Measurements from ENCODE around the gene LOXL1.

Gene LOXL1, protein sequence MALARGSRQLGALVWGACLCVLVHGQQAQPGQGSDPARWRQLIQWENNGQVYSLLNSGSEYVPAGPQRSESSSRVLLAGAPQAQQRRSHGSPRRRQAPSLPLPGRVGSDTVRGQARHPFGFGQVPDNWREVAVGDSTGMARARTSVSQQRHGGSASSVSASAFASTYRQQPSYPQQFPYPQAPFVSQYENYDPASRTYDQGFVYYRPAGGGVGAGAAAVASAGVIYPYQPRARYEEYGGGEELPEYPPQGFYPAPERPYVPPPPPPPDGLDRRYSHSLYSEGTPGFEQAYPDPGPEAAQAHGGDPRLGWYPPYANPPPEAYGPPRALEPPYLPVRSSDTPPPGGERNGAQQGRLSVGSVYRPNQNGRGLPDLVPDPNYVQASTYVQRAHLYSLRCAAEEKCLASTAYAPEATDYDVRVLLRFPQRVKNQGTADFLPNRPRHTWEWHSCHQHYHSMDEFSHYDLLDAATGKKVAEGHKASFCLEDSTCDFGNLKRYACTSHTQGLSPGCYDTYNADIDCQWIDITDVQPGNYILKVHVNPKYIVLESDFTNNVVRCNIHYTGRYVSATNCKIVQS

GRCh38 chr15:73926219-73927002 lies at the start of gene LOXL1:
TSS of gene LOXL1 (plus strand) at chr15:73926462. CDS start at chr15:73926784, 322 bp downstream.
- no peak for FAIRE-seq

- FAIRE-seq = no peak
Observed at GRCh38 chr15:73879426-73879825, 46.8 kb upstream of the LOXL1 start.

DNA sequence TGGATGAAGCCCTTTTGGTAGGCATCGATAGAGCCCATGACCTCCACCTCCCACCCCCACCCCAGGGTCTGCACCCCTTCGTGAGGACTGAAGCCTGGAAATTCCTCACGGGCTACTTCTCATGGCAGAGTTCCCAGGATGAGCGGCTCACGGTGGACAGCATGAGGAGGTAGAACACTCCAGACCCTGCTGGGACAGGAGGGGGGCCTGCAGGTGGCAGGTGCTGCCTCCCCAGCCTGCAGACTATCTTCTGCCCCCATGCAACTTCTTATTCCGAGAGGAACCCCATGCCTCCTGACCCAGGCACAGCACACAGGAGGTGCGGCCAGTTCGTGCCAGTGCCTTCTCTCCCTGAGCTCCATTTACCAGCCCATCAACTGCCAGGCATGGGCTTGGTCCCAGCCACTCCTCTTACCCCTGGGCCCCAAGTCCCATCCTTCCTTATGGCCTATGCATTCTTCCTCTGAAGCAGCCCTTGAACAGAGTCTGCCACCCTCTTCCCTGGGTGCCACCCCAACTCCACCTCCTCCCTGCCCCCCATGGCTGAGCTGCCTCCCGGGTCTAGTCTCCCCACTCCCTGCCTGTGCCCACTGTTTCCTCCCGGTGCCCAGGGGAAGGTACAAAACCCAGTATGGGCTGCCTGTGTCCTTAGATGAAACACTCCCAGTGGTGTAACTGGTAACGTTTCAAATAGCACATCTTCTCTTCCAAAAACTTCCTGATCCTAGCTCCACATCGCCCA lies 44.5 kb upstream of the LOXL1 start:
- no peak for FAIRE-seq

- no peak for FAIRE-seq
Observed at GRCh38 chr15:73882761-73883419, 43.4 kb upstream of the LOXL1 start.

DNA sequence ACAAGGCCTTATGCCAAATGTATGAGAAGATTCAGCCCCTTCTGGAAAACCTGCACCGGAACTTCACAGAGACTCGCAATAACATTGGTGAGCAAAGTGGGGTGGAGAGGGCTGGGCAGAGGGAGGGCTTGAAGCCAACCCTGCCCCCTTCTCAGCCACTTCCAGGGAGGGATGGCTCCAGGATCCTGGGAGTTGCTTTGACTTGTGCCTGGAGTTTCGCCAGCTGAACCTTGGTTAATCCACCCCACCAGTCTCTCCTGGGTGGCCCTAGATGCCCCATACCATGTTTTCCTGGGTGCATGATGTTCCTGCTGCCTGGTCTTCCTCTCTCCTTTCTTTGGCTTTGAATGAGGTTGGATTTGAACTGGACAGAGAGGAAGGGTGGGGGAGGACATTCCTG lies 42.1 kb upstream of the LOXL1 start:
- FAIRE-seq = no peak

GRCh38 chr15:73885954-73886700 lies 40.1 kb upstream of the LOXL1 start:
- no peak for FAIRE-seq

- FAIRE-seq = no peak
Observed at GRCh38 chr15:73886717-73887345, 39.4 kb upstream of the LOXL1 start.

- no peak for FAIRE-seq
Observed at GRCh38 chr15:73887481-73887880, 38.8 kb upstream of the LOXL1 start.

DNA sequence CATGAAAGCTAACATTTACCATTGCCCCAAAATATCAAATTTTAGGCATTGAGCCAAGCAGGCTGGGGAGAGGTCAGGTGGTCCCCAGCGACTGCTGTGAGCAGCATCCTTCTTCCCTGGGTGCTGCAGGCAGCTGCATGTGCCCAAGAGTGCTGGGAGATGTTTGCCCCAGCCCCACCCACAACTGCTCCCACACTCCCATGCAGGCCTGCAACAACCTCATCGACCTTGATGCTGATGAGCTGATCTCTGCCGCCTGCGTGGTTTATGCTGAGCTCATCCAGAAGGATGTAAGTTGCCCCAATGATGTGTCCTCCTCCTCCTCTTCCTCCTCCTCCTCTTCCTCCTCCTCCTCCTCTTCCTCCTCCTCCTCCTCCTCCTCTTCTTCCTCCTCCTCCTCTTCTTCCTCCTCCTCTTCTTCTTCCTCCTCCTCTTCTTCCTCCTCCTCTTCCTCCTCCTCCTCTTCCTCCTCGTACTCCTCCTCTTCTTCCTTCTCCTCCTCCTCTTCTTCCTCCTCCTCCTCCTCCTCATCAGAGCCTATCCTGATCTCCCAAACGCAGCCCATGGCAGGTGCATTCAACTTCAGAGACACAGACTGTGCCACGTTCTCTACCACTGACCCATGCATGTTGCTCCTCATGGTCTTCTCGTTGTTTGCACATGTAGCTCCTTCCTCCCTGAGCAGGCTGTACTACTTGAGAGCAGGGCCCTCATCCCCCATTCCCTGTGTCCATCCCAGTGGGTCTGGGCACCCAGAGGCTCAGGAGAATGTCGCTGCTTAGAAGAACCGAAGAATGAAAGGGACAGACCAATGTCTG lies 37.8 kb upstream of the LOXL1 start:
- no peak for FAIRE-seq

GRCh38 chr15:73889053-73889761 lies 37.1 kb upstream of the LOXL1 start:
- FAIRE-seq = no peak

DNA sequence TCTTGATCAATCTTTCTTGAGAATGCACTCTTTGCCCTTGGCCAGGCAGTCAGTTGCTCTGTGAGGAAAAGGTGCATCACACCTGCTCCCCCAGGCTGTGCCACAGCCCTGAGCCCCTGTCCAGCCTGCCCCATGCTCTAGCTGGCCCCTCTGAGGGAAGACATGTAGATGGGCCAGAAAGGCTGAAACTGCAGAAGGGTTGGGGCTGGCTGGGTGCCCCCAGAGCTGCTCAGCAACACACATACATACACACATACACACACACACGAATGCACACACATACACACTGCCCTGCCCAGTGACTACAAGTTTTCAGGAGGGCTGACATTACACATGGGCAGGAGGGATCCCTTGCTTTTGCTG lies 36.5 kb upstream of the LOXL1 start:
- no peak for FAIRE-seq

DNA sequence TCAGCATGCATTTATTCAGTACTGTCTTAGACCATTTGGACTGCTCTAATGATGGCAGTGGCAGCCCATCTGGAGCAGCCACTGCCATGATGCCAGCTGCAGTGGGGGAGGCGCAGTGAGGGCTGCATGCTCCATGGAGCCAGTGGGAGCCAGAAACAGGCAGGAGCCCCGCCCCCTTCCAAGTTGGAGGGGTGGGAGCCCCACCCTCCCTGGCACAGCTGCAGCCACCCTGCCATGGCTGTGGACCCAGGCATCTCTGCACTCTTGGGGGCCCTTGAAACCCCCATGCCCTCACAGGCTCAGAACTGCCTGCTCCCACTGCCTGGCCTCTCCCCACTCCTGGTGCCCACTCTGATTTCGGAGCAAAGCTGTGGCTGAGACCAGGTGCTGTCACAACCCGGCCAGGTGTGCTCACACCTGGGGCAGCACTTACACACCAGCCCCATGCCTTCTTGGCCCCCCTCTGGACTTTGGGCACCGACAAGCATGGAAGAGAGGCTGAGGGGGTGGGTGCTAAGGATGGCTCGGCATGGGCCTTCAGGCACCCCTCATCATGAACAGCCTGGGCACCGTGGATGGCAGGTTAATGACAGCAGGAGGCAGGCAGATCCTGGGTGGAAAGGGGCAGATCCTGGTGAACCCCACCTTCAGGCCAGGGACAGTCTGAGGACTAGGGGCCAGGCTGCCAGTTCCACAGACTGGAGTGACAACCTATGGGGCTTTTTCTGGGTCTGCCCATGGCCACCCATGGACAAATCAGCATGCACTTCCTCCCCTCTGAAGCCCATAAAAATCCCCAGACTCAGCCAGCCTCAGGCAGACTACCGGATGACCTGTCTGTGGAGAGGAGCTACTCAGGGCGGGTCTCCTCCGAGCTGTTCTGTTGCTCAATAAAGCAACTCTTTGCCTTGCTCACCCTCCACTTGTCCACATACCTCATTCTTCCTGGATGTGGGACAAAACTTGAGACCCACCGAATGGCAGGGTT lies 34.6 kb upstream of the LOXL1 start:
- no peak for FAIRE-seq

- FAIRE-seq = no peak
Observed at GRCh38 chr15:73892446-73893226, 33.6 kb upstream of the LOXL1 start.

- FAIRE-seq = no peak
Observed at GRCh38 chr15:73894133-73894814, 32.0 kb upstream of the LOXL1 start.

- no peak for FAIRE-seq
Observed at GRCh38 chr15:73897441-73898261, 28.6 kb upstream of the LOXL1 start.

Measured in endometrium (tissue), 2 donors.